Activated CD4-positive, alpha-beta memory T cell treated with anti-CD3 and anti-CD28 coated beads for 36 hours (primary cell): ENCODE measurements around the gene TXK. TPM values are rescaled to one million over a fixed set of nuclear protein-coding genes. Genes with fewer than 3 reads are reported as not detected.
A peak's percentile ranks its signal among the peaks of the same experiment; 100 is the strongest.

Experiments used
- CTCF ChIA-PET: fragments of 350-600 bp; sonication (Branson Sonifier 250); formaldehyde crosslinking; loops from one replicate; lab custom pipeline; 2021; ENCODE audit warnings: antibody characterized with exemption, inconsistent platforms; lab: Charles Lee
- POLR2A ChIA-PET: fragments of 350-600 bp; sonication (Branson Sonifier 250); formaldehyde crosslinking; loops from one replicate; lab custom pipeline; 2021; ENCODE audit warnings: antibody characterized with exemption; lab: Charles Lee
- DNase-seq: peaks from one replicate; pipeline ENCODE4 v3.0.0-alpha.2; 2020
- H3K27ac Mint-ChIP-seq: one replicate; pipeline ENCODE4 v1.8.0; 2021; ENCODE audit warnings: mixed read lengths
- H3K27me3 Mint-ChIP-seq: one replicate; pipeline ENCODE4 v1.8.0; 2021; ENCODE audit warnings: mixed read lengths
- H3K36me3 Mint-ChIP-seq: one replicate; pipeline ENCODE4 v1.8.0; 2021; ENCODE audit warnings: mixed read lengths
- H3K4me1 Mint-ChIP-seq: one replicate; pipeline ENCODE4 v1.8.0; 2021; ENCODE audit warnings: low read depth, mixed read lengths
- H3K4me3 Mint-ChIP-seq: one replicate; pipeline ENCODE4 v1.8.0; 2021; ENCODE audit warnings: mild to moderate bottlenecking, mixed read lengths
- H3K9me3 Mint-ChIP-seq: one replicate; pipeline ENCODE4 v1.8.0; 2021; ENCODE audit warnings: mixed read lengths
- intact Hi-C: fragments of 100-400 bp; cut with micrococcal nuclease; formaldehyde crosslinking; loops from one replicate; pipeline ENCODE4 v1.15.1; 2023
- total RNA-seq, 2 experiments: library from RNA; stranded (reverse); gene quantifications; one replicate each; pipeline ENCODE4 v1.2.3, GENCODE V29; 2021

Gene TXK
- total RNA-seq, 2 experiments from 2014 or later: 16.5 to 18.4 TPM

DNA sequence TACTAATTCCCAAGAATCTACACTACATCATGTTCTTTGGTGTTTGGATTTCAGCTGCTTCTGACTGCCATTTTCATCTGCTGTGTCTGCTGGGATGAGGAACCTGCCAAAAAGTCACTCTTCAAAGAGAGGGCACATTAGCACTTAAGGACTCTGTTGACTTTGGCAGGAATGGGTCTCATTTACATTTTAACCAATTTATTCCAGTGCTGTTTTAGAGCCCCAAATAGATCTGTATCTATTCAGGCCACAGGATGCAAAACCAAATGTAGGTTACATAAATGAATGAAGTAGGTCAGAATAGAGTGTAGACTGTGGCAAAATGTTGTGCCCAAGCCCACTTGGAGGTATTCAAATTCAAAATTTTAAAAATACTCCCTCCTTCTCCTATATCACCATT, 14.4 kb downstream of the TXK start:
- DNase-seq: no peak
- Mint-ChIP-seq H3K27me3 (no peaks in the 10 kb centered on the region), H3K27ac (no peak overlapping the region), H3K4me3 (no peak overlapping the region), H3K9me3 (no peaks in the 10 kb centered on the region), H3K36me3 (no peaks in the 10 kb centered on the region), H3K4me1 (peaks cover 54% of the 10 kb centered on the region)
- POLR2A ChIA-PET: no interaction called here
- CTCF ChIA-PET: interaction anchor here (0.7 to 2.5 kb wide), 3 partner anchors 11 to 793 kb away, joined by 3 to 16 read pairs (median 4); no protein-coding TSS in a partner anchor
- intact Hi-C loops: no loop called here

DNA sequence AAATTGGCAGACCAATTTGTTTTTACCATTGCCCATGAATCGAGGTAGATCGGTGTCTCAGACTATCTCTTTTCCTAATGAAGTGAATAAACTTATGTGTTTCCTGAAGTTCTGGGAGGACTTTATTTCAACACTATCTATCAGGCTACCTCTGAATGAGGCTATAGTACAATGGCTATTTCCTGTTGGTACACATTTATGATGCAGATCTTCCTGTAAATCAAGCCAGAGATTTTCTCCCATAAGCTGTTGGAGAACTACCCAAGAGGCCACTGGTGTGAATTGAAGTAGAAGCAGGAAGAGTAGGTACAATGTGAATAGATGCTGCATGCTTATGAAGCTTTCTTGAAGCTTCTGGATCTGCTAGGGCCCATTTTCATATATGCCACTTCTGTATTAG, 16.0 kb downstream of the TXK start:
- no peak overlapping the region for H3K27ac Mint-ChIP-seq
- no peaks in the 10 kb centered on the region for H3K9me3 Mint-ChIP-seq
- POLR2A ChIA-PET: no interaction called here
- DNase-seq: no peak
- H3K27me3 Mint-ChIP-seq: no peaks in the 10 kb centered on the region
- H3K4me3 Mint-ChIP-seq: no peak overlapping the region
- intact Hi-C loops: no loop called here
- peaks cover under 1% of the 10 kb centered on the region for H3K36me3 Mint-ChIP-seq
- CTCF ChIA-PET: interaction anchor here (0.5 to 2.5 kb wide), 3 partner anchors 9 to 29 kb away, joined by 3 to 16 read pairs (median 13); no protein-coding TSS in a partner anchor
- H3K4me1 Mint-ChIP-seq: peaks cover 53% of the 10 kb centered on the region

DNA sequence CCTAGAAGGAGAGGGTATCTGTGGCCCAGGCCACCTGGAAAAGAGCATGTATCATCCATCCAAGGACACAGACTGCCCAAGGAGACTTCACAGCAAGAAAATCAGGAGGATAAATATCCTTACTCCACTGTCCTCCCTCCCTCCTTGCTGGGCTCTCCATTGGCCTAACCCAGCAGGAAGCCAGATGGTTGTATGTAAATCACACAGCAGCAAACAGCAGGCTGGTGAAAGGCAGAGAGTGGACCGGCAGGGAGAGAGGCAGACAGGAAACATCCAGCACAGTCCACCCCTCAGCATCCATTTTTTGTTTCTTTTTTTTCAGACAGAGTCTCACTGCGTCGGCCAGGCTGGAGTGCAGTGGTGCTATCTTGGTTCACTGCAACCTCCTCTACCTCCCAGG, 17.5 kb downstream of the TXK start:
- intact Hi-C loops: no loop called here
- peaks cover 67% of the 10 kb centered on the region for H3K4me1 Mint-ChIP-seq
- ChIA-PET CTCF (interaction anchor here (0.6 to 2.2 kb wide), 2 partner anchors 11 to 20 kb away, joined by 3 to 13 read pairs; no protein-coding TSS in a partner anchor), POLR2A (no interaction called here)
- no peak for DNase-seq
- peaks cover 5% of the 10 kb centered on the region for H3K36me3 Mint-ChIP-seq
- no peaks in the 10 kb centered on the region for H3K27me3 Mint-ChIP-seq
- no peaks in the 10 kb centered on the region for H3K9me3 Mint-ChIP-seq
- H3K27ac Mint-ChIP-seq: no peak overlapping the region
- H3K4me3 Mint-ChIP-seq: no peak overlapping the region

DNA sequence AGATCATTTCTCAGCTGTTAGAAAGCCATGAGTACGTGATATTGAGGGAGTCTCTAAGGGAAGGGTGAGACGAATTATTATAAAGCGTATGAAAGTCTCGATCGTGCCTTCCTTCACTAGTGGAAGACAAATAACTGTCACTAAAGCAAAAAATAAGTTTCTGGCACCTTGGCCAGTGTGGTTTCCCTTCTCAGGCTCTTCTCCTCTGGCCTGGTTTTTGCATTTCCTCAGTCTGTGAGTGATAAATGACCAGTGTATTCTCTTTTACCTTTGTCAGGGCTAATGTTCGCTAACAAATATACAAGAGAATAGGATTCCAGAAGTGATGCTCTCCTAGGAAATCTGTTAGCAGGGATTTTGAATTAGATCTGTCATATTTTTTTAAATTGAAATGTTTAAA, 19.6 kb downstream of the TXK start:
- peak overlapping the region; percentile 31 for H3K27ac Mint-ChIP-seq
- intact Hi-C loops: no loop called here
- ChIA-PET POLR2A (no interaction called here), CTCF (interaction anchor here (1.2 to 1.5 kb wide), 2 partner anchors 13 to 427 kb away, joined by 3 to 5 read pairs; no protein-coding TSS in a partner anchor)
- peaks cover 68% of the 10 kb centered on the region for H3K4me1 Mint-ChIP-seq
- H3K36me3 Mint-ChIP-seq: peaks cover 5% of the 10 kb centered on the region
- H3K9me3 Mint-ChIP-seq: no peaks in the 10 kb centered on the region
- no peak for DNase-seq
- H3K4me3 Mint-ChIP-seq: no peak overlapping the region
- no peaks in the 10 kb centered on the region for H3K27me3 Mint-ChIP-seq

DNA sequence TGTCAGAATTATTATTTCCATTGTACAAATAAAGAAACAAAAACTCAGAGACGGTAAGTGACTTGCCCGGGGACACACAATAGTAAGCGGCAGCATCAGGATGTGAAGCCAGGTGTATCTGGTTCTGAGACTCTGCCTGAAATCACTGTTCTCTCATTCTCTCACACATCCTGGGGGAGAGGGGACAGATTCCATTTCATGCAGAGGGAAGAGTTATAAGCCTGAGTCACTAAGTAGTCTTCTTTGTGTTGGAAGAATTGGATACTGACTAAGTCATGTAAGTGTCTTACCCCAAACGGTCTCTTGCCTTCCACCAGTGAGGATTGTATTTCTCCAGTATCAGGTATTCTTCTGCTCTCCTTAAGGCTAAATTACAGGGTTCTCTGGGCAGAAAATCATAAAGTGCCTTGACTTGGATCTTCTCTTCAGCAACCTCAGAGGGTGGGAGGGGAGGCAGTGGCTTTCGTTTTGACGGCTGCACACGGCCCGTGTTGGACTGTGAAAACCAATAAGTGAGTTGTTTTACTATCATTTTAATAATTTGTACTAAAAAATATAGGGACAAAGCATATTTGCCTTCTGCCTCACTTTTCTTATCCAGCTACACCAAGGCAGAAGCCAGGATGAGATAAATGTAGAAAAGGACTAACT, 21.9 kb downstream of the TXK start:
- peak; percentile 43 for DNase-seq
- POLR2A ChIA-PET: interaction anchor here (0.6 kb wide), 1 partner anchor 20 kb away, joined by 5 read pairs; no protein-coding TSS in a partner anchor
- Mint-ChIP-seq H3K4me3 (peak overlapping the region; percentile 27), H3K4me1 (peaks cover 50% of the 10 kb centered on the region), H3K36me3 (peaks cover 8% of the 10 kb centered on the region), H3K9me3 (no peaks in the 10 kb centered on the region), H3K27ac (peak overlapping the region; percentile 63), H3K27me3 (no peaks in the 10 kb centered on the region)
- intact Hi-C loops: loop anchor here (1.0 kb wide), 1 partner anchor 17 kb away; no protein-coding TSS in a partner anchor
- CTCF ChIA-PET: interaction anchor here (1.0 to 5.0 kb wide), 2 partner anchors 15 to 78 kb away, joined by 3 to 78 read pairs; no protein-coding TSS in a partner anchor

DNA sequence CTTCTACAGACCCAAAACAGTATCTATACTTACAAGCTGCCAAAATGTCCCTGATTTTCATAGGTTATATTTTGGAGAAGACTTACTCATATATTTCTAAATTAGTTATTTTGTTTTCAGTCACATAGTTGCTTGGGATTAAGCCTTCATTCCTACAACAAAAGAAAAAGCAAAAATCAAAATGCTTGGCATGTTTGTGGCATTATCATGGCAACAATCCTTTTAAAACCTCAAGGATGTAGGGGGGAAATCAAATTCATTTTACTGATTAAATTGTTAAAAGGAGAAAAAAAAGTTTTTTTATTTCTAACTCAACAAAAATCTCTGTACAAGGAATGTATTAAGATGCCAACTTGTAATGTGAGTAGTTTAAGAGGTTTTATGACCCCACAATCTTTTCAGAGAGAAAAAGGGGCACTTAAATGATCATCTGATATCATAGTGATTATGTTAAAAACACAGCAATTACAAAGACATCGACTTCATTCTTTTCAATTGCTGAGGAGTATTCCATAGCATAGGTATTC, 23.5 kb downstream of the TXK start:
- Mint-ChIP-seq H3K27ac (no peak overlapping the region), H3K9me3 (no peaks in the 10 kb centered on the region), H3K4me1 (peaks cover 48% of the 10 kb centered on the region), H3K36me3 (peaks cover 10% of the 10 kb centered on the region), H3K4me3 (no peak overlapping the region), H3K27me3 (no peaks in the 10 kb centered on the region)
- ChIA-PET CTCF (interaction anchor here (1.5 to 5.0 kb wide), 9 partner anchors 16 to 183 kb away, joined by 4 to 78 read pairs (median 7); no protein-coding TSS in a partner anchor), POLR2A (no interaction called here)
- no peak for DNase-seq
- intact Hi-C loops: no loop called here

DNA sequence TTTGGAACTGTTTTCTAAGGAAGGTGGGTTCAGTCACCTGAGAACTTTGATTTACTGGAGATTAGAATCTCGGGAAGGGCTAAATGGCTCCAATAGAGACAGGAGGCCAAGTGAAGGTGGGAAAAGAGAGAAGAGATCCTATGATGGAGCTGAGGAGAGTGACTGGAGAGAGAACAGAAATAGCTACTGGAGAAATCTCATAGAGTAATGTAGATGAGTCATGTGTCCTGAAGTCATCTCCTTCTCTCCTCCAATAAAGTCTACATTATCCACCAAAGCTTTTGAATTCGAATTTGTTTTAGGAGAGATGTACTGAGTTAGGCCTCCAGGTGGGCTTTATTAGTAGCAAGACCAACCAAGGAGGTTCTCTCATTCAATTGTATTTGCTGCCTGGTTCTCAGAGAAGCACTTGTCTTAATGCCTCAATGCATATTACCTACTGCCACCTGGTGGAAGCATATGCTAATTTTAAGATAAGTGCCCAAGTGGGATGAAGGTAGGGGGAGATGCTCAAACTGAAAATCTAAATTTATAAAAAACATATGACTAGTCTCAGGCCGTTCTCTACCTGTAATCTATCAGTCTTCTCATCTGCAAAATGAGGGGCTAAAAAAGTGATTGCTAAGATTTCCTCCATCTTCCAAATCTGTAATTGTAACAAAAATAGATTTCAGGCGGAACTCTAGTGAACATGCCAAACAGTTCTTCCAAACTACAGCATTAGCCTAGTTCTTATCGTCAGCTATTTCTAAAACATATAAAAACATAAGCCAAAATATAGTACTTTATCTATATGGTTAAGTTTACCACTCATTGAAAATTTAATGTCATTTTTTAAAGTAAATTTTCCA, 24.4 kb downstream of the TXK start:
- Mint-ChIP-seq H3K9me3 (no peaks in the 10 kb centered on the region), H3K27ac (no peak overlapping the region), H3K4me1 (peaks cover 47% of the 10 kb centered on the region), H3K4me3 (no peak overlapping the region), H3K27me3 (no peaks in the 10 kb centered on the region), H3K36me3 (peaks cover 12% of the 10 kb centered on the region)
- POLR2A ChIA-PET: interaction anchor here (0.6 to 1.1 kb wide), 2 partner anchors 20 to 69 kb away, joined by 3 read pairs; no protein-coding TSS in a partner anchor
- intact Hi-C loops: loop anchor here (1.0 kb wide), 1 partner anchor 32 kb away; no protein-coding TSS in a partner anchor
- CTCF ChIA-PET: interaction anchor here (0.5 to 5.0 kb wide), 22 partner anchors 9 to 182 kb away, joined by 3 to 78 read pairs (median 5); no protein-coding TSS in a partner anchor
- no peak for DNase-seq

DNA sequence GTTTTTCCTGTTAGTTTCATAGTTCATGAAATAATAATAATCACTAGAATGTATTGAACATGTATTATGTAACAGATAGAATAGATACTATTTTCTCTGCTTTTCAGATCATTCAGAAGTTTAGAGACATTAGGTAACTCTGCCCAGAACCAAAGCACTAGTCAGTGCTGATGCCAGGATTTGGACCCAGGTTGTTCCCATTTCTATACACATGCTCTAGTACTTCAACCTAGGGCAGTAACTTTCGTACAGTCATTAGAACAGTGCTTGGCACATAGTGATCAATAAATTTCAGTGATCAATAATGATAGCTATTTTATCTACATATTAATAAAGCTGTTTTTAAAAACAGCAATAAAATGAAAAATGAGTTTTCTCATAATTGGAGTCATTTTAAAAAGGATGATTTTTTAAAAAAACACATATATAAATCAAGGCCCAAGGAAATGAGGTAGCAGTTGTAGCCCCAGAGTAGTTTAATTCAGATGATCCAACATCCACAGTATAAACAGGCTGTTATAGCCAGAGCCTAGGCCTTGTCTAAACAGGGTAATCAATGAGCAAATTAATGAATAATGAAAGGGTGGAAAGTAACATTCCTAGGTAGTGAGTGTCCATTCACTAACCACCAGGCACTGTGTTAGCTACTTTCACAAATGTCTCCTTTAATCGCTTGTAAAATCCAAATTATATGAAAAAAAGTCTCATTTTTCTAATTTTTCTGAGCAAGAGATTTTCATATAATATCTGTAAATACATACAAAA, 25.6 kb downstream of the TXK start:
- ChIA-PET CTCF (interaction anchor here (0.6 to 5.0 kb wide), 13 partner anchors 8 to 226 kb away, joined by 3 to 78 read pairs (median 5); no protein-coding TSS in a partner anchor), POLR2A (interaction anchor here (1.1 kb wide), 1 partner anchor 68 kb away, joined by 3 read pairs; no protein-coding TSS in a partner anchor)
- no peak for DNase-seq
- H3K27me3 Mint-ChIP-seq: no peaks in the 10 kb centered on the region
- no peak overlapping the region for H3K4me3 Mint-ChIP-seq
- peaks cover 42% of the 10 kb centered on the region for H3K4me1 Mint-ChIP-seq
- peaks cover 17% of the 10 kb centered on the region for H3K36me3 Mint-ChIP-seq
- intact Hi-C loops: loop anchor here (1.0 kb wide), 1 partner anchor 33 kb away; no protein-coding TSS in a partner anchor
- no peaks in the 10 kb centered on the region for H3K9me3 Mint-ChIP-seq
- no peak overlapping the region for H3K27ac Mint-ChIP-seq

DNA sequence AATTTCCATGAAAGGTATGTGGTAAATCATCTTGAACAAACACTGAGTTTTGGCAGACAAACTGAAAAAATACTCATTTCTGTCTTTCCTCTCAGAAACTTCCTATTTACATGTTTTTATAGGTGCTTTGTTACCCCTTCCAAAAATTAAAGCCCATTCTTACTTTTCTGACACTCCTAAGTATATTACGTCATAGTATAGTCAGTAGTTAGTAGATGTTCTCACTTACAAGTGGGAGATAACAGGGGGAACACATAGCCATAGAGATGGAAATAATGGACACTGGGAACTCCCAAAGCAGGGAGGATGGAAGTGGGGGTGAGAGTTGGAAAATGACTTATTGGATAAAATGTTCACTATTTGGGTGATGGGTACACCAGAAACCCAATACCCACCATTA, 28.8 kb downstream of the TXK start:
- ChIA-PET CTCF (interaction anchor here (1.3 to 2.1 kb wide), 3 partner anchors 17 to 25 kb away, joined by 3 to 7 read pairs (median 5); no protein-coding TSS in a partner anchor), POLR2A (no interaction called here)
- no peak overlapping the region for H3K4me3 Mint-ChIP-seq
- H3K36me3 Mint-ChIP-seq: peaks cover 19% of the 10 kb centered on the region
- intact Hi-C loops: no loop called here
- H3K9me3 Mint-ChIP-seq: no peaks in the 10 kb centered on the region
- no peak overlapping the region for H3K27ac Mint-ChIP-seq
- peaks cover 35% of the 10 kb centered on the region for H3K4me1 Mint-ChIP-seq
- no peak for DNase-seq
- H3K27me3 Mint-ChIP-seq: no peaks in the 10 kb centered on the region

DNA sequence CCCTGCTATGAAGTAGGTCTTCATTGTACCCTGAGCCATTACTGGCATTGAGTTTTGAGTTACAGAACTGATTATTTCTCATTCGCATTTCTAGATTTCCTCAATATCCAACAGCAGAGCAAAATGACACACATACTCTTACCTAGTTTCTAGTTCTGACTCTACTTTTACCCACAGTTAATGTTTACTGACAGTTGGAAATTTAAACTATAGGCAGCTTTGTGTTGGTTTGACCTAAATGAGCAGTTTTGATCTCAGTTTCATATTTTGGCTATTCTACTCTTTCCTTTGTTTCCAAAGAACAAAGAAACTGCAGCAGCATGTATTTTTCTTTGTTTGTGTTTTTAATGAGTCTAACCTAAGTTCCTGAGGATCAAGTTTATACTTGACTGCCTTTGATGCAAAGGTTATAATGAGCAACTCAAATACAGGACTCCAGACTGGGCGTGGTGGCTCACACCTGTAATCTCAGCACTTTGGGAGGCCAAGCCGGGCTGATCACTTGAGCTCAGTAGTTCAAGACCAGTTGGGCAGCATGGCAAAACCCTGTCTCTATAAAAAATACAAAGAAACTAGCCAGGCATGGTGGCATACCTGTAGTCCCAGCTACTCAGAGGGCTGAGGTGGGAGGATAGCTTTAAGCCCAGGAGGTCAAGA, 30.4 kb downstream of the TXK start:
- Mint-ChIP-seq H3K4me3 (no peak overlapping the region), H3K27me3 (no peaks in the 10 kb centered on the region), H3K9me3 (no peaks in the 10 kb centered on the region), H3K4me1 (peaks cover 30% of the 10 kb centered on the region), H3K27ac (peak overlapping the region; percentile 83), H3K36me3 (peaks cover 19% of the 10 kb centered on the region)
- peak; percentile 60 for DNase-seq
- intact Hi-C loops: loop anchor here (1.0 to 5.0 kb wide), 11 partner anchors 9 to 264 kb away; partner anchors contain the start of gene TXK
- POLR2A ChIA-PET: interaction anchor here (0.9 to 1.5 kb wide), 2 partner anchors 26 to 30 kb away, joined by 3 to 5 read pairs; partner anchors contain the start of gene TXK
- CTCF ChIA-PET: interaction anchor here (0.7 to 1.3 kb wide), 5 partner anchors 26 to 69 kb away, joined by 3 to 7 read pairs (median 3); partner anchors contain the start of gene TXK
